Smooth muscle cell (in vitro differentiated cells): ENCODE data around the gene TRMU. TPM values are rescaled to one million over a fixed set of nuclear protein-coding genes. Genes with fewer than 3 reads are reported as not detected.

Experiments used
- DNase-seq: peaks from one replicate; lab custom pipeline; 2025; ENCODE audit not compliant: unreplicated experiment; lab: John Stamatoyannopoulos, UW
- H2AFZ ChIP-seq: fragments of 200-600 bp; sonication (generic); 2 replicates; pipeline ENCODE4 v1.6.0; 2016; ENCODE audit warnings: antibody characterized with exemption, low read depth, mild to moderate bottlenecking
- H3F3A ChIP-seq: fragments of 200-600 bp; sonication (generic); 2 replicates; pipeline ENCODE4 v1.6.0; 2017; ENCODE audit warnings: antibody characterized with exemption, low read depth
- H3K27ac ChIP-seq: fragments of 200-600 bp; sonication (generic); 2 replicates; pipeline ENCODE4 v1.5.1; 2016; ENCODE audit warnings: low read depth, mild to moderate bottlenecking
- H3K27me3 ChIP-seq: fragments of 200-600 bp; sonication (generic); 2 replicates; pipeline ENCODE4 v1.6.1; 2016; ENCODE audit warnings: low read depth, mild to moderate bottlenecking
- H3K36me3 ChIP-seq: fragments of 200-600 bp; sonication (generic); 2 replicates; pipeline ENCODE4 v1.5.1; 2016; ENCODE audit warnings: low read depth
- H3K4me1 ChIP-seq: fragments of 200-600 bp; sonication (generic); 2 replicates; pipeline ENCODE4 v1.5.1; 2016; ENCODE audit warnings: low read depth
- H3K4me2 ChIP-seq: fragments of 200-600 bp; sonication (generic); 2 replicates; pipeline ENCODE4 v1.6.0; 2016; ENCODE audit warnings: mild to moderate bottlenecking
- H3K4me3 ChIP-seq: fragments of 200-600 bp; sonication (generic); 2 replicates; pipeline ENCODE4 v1.5.1; 2016; ENCODE audit warnings: mild to moderate bottlenecking
- H3K79me2 ChIP-seq: fragments of 200-600 bp; sonication (generic); 2 replicates; pipeline ENCODE4 v1.6.0; 2016; ENCODE audit warnings: low read depth, mild to moderate bottlenecking
- H3K9ac ChIP-seq: fragments of 200-600 bp; sonication (generic); 2 replicates; pipeline ENCODE4 v1.6.0; 2016; ENCODE audit warnings: low read depth
- H3K9me3 ChIP-seq: fragments of 200-600 bp; sonication (generic); replicated peaks from 2 replicates; pipeline ENCODE4 v1.5.1; 2016; ENCODE audit warnings: low read depth
- H4K20me1 ChIP-seq: fragments of 200-600 bp; sonication (generic); 2 replicates; pipeline ENCODE4 v1.6.0; 2016; ENCODE audit warnings: low read depth
- CTCF ChIP-seq: fragments of 200-600 bp; sonication (generic); IDR thresholded peaks from 2 replicates; pipeline ENCODE4 v1.5.1; 2017; ENCODE audit warnings: borderline replicate concordance, mild to moderate bottlenecking, antibody characterized with exemption; ENCODE audit not compliant: insufficient read depth, poor library complexity, severe bottlenecking
- WGBS: methylation state at CpG from one replicate; pipeline ENCODE4 v1.1.7; 2016; ENCODE audit warnings: low lambda C conversion rate; 5-methylcytosine and 5-hydroxymethylcytosine counted together
- polyA plus RNA-seq: library from polyadenylated mRNA; unstranded; fragments of >200 nt; fragmentation: Nextera tagmentation; extraction: Ambion mirVana; gene quantifications from 2 replicates; pipeline ENCODE4 v1.2.1, GENCODE V29; 2016
- total RNA-seq: library from RNA; depleted of rRNA; stranded (reverse); fragments of >200 nt; gene quantifications from 2 replicates; pipeline ENCODE4 v1.2.3, GENCODE V29; 2014

The TRMU gene
- total and polyA plus RNA-seq, 2 experiments from 2014 or later: 15.8 to 20.5 TPM

GRCh38 chr22:46368871-46369715, 33.6 kb downstream of the TRMU start:
- WGBS: 91% methylated on average over 31 of the region's 31 CpGs
- H3K36me3 ChIP-seq: no peaks in the 10 kb centered on the region
- no peak for TF ChIP-seq CTCF

GRCh38 chr22:46369716-46370583, 34.4 kb downstream of the TRMU start:
- H3K79me2 ChIP-seq: no peaks in the 10 kb centered on the region
- WGBS: 87% methylated on average over 23 of the region's 25 CpGs

More at GRCh38 chr22:46368871-46369715, 33.6 kb downstream of the TRMU start:
- Histone ChIP-seq H3K4me2 (no peak overlapping the region), H3F3A (no peaks in the 10 kb centered on the region), H3K9ac (no peak overlapping the region), H3K79me2 (no peaks in the 10 kb centered on the region), H3K9me3 (no peaks in the 10 kb centered on the region), H3K27ac (no peak overlapping the region), H3K4me1 (no peaks in the 10 kb centered on the region), H2AFZ (no peak overlapping the region), H3K27me3 (no peaks in the 10 kb centered on the region), H3K4me3 (no peak overlapping the region), H4K20me1 (no peaks in the 10 kb centered on the region)
- no peak for DNase-seq

DNA sequence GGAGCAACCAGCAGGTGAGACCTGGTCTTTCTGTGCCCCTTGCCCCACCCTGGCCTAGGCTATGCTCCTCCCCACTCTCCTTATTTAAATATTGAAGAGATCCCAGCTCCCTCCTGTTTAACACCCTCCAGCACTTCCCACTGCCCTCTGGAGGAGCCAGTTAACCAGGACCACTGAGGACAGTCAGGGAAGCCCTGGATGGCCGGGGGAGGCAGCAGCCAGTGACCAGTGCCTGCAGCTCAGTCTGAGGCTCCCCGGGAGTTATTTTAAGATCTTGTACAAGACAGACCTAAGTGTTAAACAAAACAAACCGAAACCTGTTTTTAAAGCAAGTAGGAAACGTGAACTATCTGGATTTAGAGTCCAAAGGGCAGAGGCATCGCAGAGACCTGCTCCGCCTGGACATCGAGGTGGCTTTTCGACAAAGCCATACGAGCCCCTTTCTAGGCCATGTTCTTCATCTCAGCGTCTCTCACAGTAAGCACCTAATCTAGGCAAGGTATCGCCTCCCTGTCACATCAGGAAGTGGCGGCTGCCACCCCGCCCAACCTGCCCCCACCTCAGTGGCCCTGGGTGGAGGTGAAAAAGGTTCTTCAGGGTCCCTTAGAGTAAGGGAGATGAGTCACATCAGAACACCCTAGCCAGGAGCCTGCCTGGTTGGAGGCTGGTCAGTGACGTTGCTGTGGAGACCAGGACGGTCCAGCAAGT, 35.2 kb downstream of the TRMU start:
- no peak overlapping the region for H3K4me2 ChIP-seq
- no peak overlapping the region for H3K4me3 ChIP-seq
- no peaks in the 10 kb centered on the region for H3F3A ChIP-seq
- DNase-seq: no peak
- TF ChIP-seq CTCF: no peak
- no peaks in the 10 kb centered on the region for H3K79me2 ChIP-seq
- H3K27me3 ChIP-seq: no peaks in the 10 kb centered on the region
- H3K27ac ChIP-seq: no peak overlapping the region
- no peak overlapping the region for H2AFZ ChIP-seq
- H3K9me3 ChIP-seq: peaks cover 2% of the 10 kb centered on the region
- no peaks in the 10 kb centered on the region for H4K20me1 ChIP-seq
- H3K36me3 ChIP-seq: no peaks in the 10 kb centered on the region
- no peak overlapping the region for H3K9ac ChIP-seq
- H3K4me1 ChIP-seq: no peaks in the 10 kb centered on the region
- 89% methylated on average over 15 of the region's 15 CpGs for WGBS

More at GRCh38 chr22:46369716-46370583, 34.4 kb downstream of the TRMU start:
- H3K36me3 ChIP-seq: no peaks in the 10 kb centered on the region
- H4K20me1 ChIP-seq: no peaks in the 10 kb centered on the region
- H3K9me3 ChIP-seq: no peaks in the 10 kb centered on the region
- H3K27ac ChIP-seq: no peak overlapping the region
- H3F3A ChIP-seq: no peaks in the 10 kb centered on the region
- no peak for DNase-seq
- no peaks in the 10 kb centered on the region for H3K27me3 ChIP-seq
- no peak overlapping the region for H3K4me3 ChIP-seq
- no peaks in the 10 kb centered on the region for H3K4me1 ChIP-seq
- H3K9ac ChIP-seq: no peak overlapping the region
- no peak for TF ChIP-seq CTCF
- H2AFZ ChIP-seq: no peak overlapping the region
- H3K4me2 ChIP-seq: no peak overlapping the region
